Effector CD8-positive, alpha-beta T cell (primary cell): ENCODE data around the gene TRIP10.

ENCODE experiments used
- DNase-seq: peaks from one replicate; lab custom pipeline; 2025; lab: John Stamatoyannopoulos, UW

Gene TRIP10

DNA sequence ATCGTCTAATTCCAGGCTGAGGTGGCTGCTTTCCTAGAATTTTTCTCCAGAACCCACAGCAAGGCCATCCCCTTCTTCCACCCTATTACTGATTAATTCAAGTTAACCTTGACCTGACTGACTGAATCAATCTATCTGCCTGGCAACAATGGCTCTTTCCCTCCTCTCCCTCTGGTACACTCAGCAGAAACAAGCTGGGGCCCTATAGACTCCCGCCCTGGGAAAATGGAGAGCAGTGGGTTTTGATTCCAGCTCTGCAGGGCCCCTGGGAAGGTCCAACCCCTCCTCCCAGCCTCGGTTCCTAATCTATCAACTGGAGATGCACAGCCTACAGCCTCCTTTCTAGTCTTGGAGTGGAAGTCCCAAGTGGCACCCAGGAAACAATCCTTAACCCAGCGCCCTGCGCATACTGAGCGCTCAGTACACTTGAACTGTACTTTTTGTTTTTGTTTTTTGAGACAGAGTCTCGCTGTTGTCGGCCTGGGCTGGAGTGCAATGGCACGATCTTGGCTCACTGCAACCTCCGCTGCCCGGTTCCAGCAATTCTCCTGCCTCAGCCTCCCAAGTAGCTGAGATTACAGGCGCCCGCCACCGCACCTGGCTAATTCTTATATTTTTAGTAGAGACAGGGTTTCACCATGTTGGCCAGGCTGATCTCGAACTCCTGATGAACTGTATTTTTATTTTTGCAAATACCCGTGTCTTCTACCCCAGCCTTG lies 13.8 kb upstream of the TRIP10 start:
- no peak for DNase-seq

DNA sequence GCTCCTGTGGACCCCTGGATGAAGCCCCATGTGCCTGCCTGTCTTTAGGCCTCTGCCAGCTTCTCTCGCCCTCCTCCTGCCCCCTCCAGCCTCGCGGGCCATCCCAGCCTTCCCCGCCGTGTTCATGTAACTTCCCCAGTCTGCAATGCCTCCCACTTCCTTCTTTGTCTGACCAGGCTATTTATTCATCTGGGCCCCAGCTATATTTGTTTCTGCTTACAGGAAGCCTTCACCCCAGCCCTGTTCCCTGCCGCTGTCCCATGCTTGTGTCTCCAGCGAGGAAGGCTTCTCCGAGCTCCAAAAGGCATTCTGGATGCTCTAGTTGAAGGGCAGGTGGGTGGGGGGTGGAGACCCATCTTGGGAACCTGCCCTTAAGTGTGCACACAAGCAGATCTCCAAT lies 11.1 kb upstream of the TRIP10 start:
- no peak for DNase-seq

DNA sequence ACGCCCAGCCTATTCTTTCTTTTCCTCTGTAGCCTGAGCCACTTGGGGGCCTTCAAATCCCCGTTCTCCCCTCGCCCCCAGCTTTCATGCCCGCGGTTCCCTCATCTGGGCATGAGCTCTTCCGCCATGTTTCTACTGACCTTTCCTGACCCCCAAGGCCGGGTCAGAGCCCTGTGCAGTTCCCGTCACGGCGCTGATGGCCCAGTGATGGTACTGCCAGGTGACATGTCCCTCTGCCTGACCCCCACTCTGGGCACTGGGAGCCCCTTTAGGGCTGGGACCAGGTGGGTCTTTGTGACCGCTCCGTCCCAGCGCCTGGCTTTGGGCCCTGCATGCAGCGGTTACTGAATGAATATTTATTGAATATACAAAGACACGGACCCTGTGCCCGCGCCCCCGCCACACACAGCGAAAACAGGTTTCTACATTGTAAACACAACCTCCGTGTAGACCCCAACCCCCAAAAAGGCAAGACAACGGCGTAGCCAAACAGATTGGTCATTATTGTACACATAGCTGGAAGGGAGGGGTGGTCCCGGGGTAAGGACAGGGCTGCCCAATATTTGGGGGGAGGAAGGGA lies 9.8 kb upstream of the TRIP10 start:
- DNase-seq, result no peak

DNA sequence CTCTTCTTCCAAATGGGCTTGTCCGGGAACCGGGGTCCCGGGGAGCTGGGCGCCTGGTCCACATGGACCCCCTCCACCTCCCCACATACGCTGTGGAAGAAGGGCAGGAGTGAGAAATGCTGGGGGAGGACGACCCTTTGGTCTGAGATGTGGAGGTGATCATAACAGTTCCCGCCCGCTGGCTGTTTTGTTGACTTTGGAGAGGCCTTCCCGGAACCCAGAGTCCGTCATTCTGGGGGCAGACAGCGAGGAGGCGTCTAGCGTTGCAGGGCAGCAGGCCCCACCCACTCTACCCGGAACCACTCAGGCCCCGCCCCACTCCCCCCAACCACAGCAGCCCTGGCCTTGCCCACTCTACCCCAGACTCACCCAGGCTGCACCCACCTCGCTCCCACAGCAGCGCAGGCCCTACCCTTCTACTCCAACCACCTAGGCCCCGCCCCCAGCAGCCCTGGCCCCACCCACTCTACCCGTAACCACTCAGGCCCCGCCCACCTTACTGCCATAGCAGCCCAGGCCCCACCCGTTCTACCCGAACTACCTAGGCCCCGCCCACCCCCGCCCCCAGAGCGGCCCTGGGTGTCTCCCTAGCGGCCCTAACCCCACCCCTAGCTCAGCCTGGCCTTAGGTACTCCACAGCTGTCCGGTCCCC lies 9.2 kb upstream of the TRIP10 start:
- no peak for DNase-seq

DNA sequence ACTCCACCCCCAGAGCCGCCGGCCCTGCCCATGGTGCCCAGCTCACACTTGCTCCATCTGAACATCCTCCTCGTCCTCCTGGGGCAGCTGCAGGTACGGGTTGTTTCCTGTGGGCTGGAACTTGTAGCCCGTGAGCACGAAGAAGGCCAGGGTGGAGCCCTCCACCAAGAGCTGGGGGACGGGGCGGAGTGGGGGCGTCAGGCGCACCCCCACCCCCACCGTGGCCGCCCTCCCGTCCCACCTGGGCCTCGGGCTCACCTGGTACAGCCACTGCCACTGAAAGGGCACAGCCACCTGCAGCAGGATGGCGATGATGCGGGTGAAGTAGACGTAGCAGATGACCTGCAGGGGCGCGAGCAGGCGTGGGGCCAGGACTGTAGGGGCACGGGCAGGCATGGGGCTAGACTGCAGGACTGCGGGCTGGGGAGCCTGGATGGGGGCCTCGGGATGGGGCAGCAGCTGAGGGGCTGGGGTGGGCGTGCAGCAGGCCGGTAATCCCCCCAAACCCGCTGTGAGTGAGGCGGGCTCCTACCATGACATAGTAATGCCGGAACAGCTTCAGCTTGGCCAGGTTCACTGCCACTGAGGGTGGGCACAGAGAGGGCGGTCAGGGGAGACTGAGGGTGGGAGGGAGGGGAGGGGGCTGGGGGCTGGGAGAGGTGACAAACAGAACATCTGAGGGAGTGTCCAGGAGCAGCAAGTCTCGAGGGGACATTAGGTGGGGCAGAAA lies 8.4 kb upstream of the TRIP10 start:
- no peak for DNase-seq

DNA sequence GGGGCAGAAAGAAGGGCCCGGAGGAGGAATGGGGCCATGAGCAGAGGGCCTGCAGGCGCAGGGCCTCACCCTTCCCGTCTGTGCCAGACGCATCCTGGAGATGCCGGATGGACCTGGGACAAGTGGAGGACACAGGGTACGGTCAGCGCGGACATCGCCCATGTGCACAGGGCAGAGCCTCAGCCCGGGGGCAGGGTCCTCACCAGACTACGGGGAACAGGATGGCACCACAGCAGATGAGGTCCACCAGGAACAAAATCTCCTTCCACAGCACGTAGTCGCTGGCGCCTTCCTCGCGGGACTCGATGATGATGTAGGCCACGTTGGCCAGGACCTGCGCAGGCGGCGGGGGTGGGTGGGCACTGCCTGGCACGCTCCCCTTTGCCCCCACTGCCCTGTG lies 7.7 kb upstream of the TRIP10 start:
- no peak for DNase-seq

DNA sequence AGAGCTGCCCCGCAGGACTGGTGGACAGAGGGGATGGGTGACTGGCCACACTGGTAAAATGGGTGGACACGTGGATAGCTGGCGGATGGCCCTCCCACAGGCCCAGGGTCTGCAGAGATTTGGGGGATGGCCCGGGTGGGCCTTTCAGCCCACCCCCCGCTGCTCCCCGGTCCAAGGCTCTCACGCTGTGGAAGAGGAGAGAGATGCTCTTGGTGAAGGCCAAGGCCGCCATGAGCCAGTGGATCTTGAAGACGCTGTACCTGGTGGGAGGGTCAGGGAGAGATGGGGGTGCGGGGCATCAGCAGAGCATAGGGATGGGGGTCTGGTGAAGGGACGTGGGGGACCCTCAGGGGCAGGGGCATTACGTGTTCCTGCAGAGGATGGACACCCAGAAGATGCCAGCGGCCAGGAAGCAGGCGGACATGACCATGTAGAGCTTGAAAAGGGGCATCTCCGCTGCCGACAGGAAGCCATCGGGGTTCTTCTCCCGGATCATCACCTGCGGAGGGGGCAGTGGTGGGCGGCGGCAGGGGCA lies 6.6 kb upstream of the TRIP10 start:
- no peak for DNase-seq

DNA sequence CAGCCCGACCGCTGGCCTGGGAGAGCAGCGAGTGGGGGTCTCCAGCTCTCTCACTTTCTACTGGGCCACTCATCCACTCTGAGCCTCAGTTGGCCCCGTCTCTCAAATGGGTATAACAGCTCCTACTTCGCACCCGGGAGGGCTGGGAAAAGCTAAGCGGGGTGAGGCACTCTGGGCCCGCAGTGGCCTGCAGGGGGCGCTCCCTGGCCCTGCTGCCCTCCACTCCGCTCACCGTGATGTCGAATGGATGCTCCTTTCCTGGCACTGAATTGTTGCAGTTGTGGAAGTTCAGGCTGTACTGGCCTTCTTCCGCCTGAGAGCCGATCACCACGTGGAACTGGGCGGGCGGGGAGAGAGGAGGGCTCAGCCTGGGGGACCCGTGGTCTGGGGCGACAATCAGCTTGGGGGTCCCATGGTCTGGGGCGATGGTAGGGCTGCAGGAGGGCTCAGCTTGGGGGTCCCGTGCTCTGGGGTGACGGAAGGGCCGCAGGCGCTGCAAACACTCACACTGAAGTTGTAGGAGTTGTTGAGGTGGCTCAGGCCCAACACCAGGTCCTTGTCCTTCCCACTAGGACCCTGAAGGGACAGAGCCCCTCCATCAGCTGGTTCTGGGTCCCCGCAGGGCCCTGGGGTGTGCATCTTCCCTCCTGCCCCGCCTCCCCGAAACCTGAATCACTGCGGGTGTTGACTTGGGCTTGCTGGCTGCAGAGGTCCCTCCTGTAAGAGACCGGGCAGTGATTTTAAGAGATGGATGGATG lies 6.0 kb upstream of the TRIP10 start:
- DNase-seq, result no peak

DNA sequence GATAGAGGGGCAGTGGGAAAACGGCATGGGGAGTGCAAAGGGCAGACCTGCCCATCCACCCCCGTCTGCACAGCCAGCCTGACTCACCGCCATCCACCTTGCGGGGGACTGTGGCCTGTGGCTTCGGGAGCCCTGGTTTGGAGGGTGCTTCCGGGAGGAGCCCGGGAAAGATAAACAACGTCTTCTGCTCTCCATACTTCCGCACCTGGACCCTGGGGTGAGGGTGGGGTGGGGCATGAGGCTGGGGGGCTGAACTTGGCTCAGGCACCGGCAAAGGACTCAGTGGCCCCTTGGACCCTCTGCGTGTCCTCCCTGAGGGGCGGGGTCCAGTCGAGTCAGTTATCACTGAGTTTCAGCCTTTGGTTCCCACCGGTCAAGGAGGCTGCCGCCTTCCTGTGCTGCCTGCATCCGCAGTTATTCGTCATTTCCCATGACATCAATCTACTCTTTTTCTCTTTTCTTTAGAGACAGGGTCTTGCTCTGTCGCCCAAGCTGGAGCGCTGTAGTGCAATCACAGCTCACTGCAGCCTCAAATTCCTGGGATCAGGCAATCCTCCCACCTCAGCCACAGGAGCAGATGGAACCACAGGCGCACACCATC lies 5.3 kb upstream of the TRIP10 start:
- no peak for DNase-seq

DNA sequence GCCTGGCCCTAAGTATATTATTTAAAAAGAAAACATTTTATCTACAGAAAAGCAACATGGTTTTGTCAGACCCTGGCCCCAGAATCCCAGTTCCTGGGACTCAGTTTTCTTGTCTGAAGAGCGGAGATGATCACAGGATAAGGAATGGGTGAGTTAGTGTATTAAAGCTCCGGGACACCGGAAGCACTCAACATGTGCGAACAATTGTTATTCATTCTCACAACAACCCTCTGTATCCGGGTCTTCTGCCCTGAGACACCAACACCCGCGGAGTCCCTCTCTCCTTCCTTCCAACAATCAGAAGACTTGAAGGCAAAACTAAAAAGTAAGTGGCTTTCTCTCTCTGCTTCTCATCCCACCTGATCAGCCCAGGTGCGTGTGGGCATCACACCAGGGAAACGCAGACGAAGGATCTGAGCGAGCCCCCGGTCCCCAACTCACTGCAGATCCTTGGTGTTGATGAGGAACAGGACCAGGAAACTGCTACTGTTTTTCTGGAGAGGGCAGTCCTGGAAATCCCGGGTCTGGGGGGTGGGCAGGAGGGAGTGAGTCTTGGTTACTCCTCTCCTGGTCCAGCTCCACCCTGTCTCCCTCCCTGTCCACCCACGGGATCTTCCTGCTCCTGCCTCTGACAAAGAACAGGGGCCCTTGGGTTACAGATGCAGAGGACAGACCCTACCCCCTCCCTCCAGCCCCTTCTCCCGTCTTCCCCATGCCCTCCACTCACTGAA lies 4.1 kb upstream of the TRIP10 start:
- DNase-seq, result no peak

DNA sequence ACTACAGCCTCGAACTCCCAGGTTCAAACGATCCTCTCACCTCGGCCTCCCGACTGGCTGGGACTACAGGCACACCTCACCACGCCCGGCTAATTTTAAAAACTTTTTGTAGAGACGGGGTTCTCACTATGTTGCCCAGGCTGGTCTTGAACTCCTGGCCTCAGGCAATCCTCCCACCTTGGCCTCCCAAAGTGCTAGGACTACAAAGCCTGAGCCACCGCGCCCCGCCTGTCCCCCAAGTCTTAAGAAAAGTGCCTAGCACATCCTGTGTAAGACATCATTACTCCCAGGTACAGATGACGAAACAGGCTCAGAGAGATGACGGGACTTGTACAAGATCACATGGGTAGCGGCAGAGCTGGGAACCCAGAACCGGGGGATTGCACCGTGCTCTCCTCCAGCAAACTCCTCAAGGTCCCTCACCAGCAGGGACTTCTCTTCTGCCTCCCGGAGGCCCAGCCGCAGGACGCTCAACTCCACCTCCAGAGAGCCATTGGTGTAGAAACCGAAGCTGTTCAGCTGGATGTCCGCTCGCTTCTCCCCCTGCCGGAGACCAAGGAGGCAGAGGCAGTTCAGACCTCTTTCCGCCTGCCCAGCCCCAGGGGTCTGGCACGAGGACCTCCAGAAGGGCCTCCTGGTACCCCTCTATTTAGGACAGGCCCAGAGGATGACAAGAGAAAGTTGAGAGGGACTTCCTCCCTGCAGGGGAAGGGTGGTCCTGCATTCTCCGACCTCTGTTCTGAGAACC lies 3.1 kb upstream of the TRIP10 start:
- peak; percentile 44 for DNase-seq

DNA sequence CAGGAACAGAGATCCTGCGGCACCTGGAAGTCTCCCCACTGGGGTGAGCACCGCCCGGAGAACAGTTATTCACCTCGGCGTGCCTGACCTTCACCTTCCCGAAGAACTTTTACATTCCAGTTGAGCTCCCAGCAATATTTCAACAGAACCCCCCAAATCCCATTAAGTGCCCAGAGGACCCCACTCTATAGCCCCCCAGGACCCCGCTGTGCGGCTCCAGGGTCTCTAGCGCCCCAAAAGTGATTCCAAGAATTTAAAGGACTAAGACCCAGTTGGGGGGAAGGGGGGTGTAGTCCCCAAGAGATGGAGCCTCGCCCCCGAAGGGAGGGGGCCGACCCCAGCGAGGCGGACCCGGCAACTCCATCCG lies 2.6 kb upstream of the TRIP10 start:
- DNase-seq, result peak; percentile 44

DNA sequence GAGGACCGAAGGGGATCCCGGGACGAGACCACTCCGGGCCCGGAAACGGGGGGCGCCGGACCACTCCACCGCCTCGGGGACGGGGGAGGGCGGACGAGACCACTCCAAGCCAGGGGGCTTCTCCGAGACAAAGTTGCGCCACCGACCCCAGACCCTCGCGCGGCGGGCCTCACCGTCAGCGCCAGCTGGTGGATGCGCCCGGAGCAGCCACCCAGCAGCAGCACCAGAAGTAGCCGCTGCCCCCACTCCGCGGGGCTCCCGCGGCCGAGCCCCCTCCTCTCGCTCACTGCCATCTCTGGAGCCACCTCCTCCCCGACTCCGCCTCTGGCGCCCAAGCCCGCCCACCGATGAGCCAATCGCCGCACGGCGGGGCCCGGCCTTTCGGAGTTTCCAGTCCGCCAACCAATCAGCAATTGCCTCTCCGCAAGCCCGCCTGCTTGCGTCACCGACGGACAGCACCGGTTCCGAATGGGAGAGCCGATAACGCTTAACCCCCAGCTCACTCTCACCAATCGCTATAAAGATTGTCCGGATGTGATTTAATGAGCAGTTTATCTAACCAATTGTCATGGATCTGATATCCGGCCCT lies 2.1 kb upstream of the TRIP10 start, which contains the start of gene GPR108:
Gene GPR108 (minus strand): TSS at position 297 of the 589 bp plus-strand sequence. CDS start 4 bp downstream, at position 293.
- DNase-seq, result peak; percentile 98

DNA sequence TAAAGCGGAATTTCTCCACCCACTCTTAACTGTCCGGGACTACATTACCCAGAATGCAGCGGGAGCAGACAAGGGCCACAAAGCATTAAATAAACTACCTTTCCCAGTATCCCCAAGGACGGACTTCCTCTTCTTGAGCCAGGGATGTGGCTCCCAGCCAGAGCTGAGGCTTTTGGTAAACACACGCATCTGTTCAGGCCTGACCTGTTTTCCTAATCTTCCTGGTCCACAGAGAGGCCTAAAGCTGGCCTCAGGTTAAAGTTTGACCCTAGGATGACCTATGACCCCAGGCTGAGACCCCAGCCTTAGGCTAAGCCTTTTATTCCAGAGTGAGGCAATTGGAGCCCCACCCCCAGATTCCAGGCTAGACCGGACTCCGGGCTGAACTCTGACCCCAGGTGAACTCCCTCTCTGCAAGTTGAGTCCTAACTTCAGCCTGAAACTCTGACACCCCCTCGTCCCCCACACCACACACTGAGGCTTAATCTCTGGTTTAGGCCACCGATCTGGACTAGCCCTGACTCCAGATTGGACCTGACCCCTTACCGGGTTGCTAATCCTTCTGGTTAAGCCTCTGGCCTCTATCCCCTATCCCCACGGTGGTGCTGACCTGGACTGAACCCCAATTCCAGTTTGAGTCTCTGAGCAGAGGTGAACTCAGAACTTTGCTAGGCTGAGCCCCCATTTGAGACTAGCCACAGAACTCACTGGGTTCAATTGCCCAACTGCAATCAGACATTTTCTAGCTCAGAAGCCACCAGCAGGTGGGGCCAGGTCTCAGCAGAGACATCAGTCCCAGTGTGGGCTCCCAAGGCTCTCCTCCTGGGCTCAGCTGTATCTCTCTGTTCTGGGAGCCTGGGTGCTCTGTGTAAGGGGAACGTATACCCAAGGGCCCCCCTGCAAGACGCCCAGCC lies 1.4 kb upstream of the TRIP10 start:
- DNase-seq, result peak; percentile 49

DNA sequence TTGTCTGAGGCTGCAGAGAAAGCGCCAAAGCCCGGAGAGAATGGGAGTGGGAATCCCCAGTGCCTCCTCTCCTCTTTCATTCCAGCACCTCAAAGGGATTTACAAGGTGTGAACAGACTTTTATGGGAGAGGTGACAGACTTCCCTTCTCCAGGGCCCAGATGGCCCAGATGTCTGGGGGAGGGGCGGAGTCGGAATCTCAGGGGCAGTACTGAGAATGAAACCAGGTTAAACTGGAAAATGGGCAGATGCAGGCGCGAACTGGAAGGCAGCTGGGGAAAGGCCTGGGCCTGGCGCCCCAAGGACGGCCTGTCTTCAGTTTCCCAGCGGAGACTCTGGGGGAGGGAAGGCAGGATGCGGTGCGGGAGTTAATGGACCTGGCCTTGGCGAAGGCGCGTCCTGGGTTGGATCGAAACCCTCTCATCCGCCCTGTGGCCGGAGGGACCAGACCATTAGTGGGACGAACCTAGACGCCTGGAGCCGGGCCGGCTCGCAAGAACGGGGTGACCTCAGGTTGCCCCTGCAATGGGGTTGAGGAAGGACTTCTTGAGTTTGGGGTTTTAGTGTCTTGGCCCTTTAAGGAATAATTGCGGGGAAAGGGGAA lies 592 bp upstream of the TRIP10 start:
- DNase-seq, result peak; percentile 38

DNA sequence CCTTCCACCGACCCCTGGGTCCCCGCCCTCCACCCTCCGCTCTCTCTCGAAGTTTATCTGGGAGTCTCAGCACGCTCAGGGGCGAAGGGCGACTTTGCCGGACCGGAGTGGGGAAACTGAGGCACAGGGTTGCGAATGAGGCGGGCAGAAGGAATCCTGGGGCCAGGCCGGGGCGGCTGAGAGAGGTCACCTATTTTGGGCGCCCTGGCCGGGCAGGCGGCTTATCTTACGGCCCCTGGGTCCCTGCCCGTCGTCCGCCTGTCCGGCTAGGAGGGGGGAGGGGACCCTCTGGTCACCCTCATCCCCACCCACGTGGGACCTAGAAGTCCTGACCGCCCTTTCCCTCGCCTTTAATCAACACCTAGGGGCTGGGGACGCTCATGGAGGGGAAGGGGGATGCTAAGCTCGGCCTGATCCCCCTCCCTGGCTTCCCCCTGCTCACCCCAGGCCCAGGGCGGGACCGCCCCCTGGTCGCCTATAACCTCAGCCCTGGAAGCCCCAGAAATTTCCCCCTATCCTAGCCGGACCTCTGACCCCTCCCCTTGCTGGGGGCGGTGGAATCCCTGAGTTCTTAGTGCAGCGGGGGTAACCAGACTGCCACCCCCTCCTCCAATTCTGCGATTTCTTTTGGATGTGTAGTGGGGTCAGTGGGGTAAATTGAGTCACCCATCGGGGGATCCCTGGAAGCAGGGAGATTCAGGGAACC lies 556 bp downstream of the TRIP10 start:
- DNase-seq, result no peak
